ENCODE data around the gene ANKRD18B. TPM values are rescaled to one million over a fixed set of nuclear protein-coding genes. Genes with fewer than 3 reads are reported as not detected.
"Not testable (repeated sequence)": the region's sequence is repeated elsewhere in the genome, so short reads cannot be mapped to it uniquely, and the experiment has no call there.

The ANKRD18B gene
- total and polyA plus RNA-seq, 2 experiments from 2014 or later: 0.13 to 0.65 TPM

DNA sequence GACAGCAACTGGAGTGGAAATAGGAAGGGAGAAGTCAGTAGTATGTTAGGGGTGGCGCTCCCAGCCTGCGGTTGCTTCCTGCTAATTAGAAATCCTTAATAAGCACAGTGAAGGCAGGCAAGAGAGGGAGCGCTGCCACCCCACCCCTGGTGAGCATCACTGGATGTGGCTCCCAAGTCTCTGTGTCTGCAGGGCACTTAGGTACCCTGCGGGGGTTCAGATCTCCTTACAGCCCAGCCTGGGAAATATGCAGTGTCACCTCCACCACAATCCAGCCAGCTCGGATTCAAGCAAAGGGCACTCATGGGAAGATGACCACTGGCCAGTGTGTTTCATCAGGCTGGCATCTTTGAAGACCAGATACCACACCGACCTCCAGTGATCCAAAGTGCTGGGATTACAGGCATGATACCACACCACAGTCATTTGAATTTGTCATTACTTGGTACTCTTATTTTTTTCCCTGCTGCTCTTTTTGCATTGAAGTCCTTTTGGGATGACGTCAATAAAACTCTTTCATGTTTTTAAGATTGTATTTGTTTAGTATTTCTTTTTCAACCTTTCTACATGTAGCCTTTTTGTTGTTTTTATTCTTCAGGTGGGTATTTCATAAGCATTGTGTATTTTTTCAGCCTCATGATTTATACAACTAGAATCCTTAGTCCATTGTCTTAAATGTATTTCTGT, 90.1 kb downstream of the ANKRD18B start:
- Histone ChIP-seq H3K4me2 (no peak overlapping the region), H3K27me3 (no peaks in the 10 kb centered on the region), H3K27ac (no peak overlapping the region), H3K4me1 (ENCODE audit: insufficient read depth) (no peaks in the 10 kb centered on the region), H3K36me3 (replicated peaks; ENCODE audit: insufficient read depth, low read depth) (no peaks in the 10 kb centered on the region), H3K79me2 (no peaks in the 10 kb centered on the region), H3K9me2 (replicated peaks; ENCODE audit: insufficient read depth) (no peaks in the 10 kb centered on the region), H4K20me1 (ENCODE audit: insufficient read depth, poor library complexity, severe bottlenecking) (no peaks in the 10 kb centered on the region), H3K9me3 (ENCODE audit: low read depth) (no peaks in the 10 kb centered on the region), H3K4me3 (no peak overlapping the region), H2AFZ (no peak overlapping the region)
- no peak for DNase-seq (ENCODE audit: low spot score)
- TF ChIP-seq CTCF (IDR thresholded peaks at IDR 0.05; ENCODE audit: poor library complexity) (no peak), EZH2phosphoT487 (IDR thresholded peaks at IDR 0.05; ENCODE audit: low read depth, severe bottlenecking, unreplicated experiment) (no peak), EZH2 (IDR thresholded peaks at IDR 0.05; ENCODE audit: borderline replicate concordance) (no peak)
- 90% methylated on average over 7 of the region's 7 CpGs for WGBS (ENCODE audit: low lambda C conversion rate, missing lambda C conversion rate)

- 94% methylated on average over 9 of the region's 9 CpGs for WGBS (ENCODE audit: low lambda C conversion rate, missing lambda C conversion rate)
- H3K27ac ChIP-seq; H3K4me3 ChIP-seq; H3K4me1 ChIP-seq (ENCODE audit: insufficient read depth); H2AFZ ChIP-seq; H3K4me2 ChIP-seq; DNase-seq (ENCODE audit: low spot score); H3K9me3 ChIP-seq (ENCODE audit: low read depth); H3K79me2 ChIP-seq; H4K20me1 ChIP-seq (ENCODE audit: insufficient read depth, poor library complexity, severe bottlenecking); H3K36me3 ChIP-seq (replicated peaks; ENCODE audit: insufficient read depth, low read depth); H3K9me2 ChIP-seq (replicated peaks; ENCODE audit: insufficient read depth); H3K27me3 ChIP-seq: not testable (repeated sequence)
These were observed 94.3 kb downstream of the ANKRD18B start for GRCh38 chr9:33618370-33618769.

- Histone ChIP-seq H3K4me2 (no peak overlapping the region), H3K4me3 (no peak overlapping the region), H4K20me1 (ENCODE audit: insufficient read depth, poor library complexity, severe bottlenecking) (no peaks in the 10 kb centered on the region), H2AFZ (no peak overlapping the region), H3K27me3 (no peaks in the 10 kb centered on the region), H3K9me2 (replicated peaks; ENCODE audit: insufficient read depth) (no peaks in the 10 kb centered on the region), H3K36me3 (replicated peaks; ENCODE audit: insufficient read depth, low read depth) (no peaks in the 10 kb centered on the region), H3K27ac (peak overlapping the region; percentile 82), H3K4me1 (ENCODE audit: insufficient read depth) (peaks cover 9% of the 10 kb centered on the region), H3K9me3 (ENCODE audit: low read depth) (no peaks in the 10 kb centered on the region), H3K79me2 (no peaks in the 10 kb centered on the region)
- WGBS (ENCODE audit: low lambda C conversion rate, missing lambda C conversion rate): 56% methylated on average over 3 of the region's 3 CpGs
- TF ChIP-seq EZH2phosphoT487 (IDR thresholded peaks at IDR 0.05; ENCODE audit: low read depth, severe bottlenecking, unreplicated experiment) (no peak), CTCF (IDR thresholded peaks at IDR 0.05; ENCODE audit: poor library complexity) (no peak), EZH2 (IDR thresholded peaks at IDR 0.05; ENCODE audit: borderline replicate concordance) (no peak)
- peak; percentile 82 for DNase-seq (ENCODE audit: low spot score)
These were observed 95.8 kb downstream of the ANKRD18B start for GRCh38 chr9:33619666-33620404.

DNA sequence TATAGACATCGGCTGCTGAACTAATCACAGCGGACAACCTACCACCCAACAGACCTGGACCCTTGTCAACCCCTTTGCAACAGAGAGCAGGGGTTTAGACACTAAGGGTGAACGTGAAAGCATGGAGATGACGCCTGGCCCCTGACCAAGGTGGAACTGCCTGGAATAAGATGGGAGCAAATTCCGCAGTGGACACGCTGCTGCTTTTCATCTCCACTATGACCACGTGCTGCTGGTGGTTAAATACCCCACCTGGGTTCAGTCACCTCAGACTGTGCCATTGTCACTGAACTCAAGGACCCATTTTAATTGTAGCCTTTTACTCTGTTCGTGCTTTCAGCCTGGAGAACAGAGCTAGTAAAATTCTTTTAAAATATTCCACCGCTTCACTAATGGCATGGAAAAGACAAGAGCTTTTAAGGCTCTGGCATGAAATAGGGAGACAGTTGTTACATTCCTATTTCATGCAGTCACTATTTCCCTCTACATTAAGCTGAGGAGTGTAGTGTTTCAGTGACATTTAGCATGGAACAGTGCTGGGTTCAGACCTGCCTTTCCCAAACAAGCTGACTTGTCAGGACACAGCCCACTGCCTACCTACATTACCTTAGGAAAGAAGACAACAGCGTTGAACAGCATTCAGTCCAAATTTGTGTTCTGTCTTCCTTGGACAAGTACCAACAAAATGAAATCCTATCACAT, 96.8 kb downstream of the ANKRD18B start:
- Histone ChIP-seq H3K4me3 (no peak overlapping the region), H3K36me3 (replicated peaks; ENCODE audit: insufficient read depth, low read depth) (no peaks in the 10 kb centered on the region), H3K27ac (peak overlapping the region; percentile 82), H4K20me1 (ENCODE audit: insufficient read depth, poor library complexity, severe bottlenecking) (no peaks in the 10 kb centered on the region), H3K4me1 (ENCODE audit: insufficient read depth) (peaks cover 9% of the 10 kb centered on the region), H3K27me3 (no peaks in the 10 kb centered on the region), H3K79me2 (no peaks in the 10 kb centered on the region), H3K4me2 (peak overlapping the region; percentile 50), H3K9me2 (replicated peaks; ENCODE audit: insufficient read depth) (no peaks in the 10 kb centered on the region), H2AFZ (no peak overlapping the region), H3K9me3 (ENCODE audit: low read depth) (no peaks in the 10 kb centered on the region)
- TF ChIP-seq EZH2phosphoT487 (IDR thresholded peaks at IDR 0.05; ENCODE audit: low read depth, severe bottlenecking, unreplicated experiment): no peak
- no peak for TF ChIP-seq EZH2 (IDR thresholded peaks at IDR 0.05; ENCODE audit: borderline replicate concordance)
- TF ChIP-seq CTCF (IDR thresholded peaks at IDR 0.05; ENCODE audit: poor library complexity): no peak
- 62% methylated on average over 10 of the region's 10 CpGs for WGBS (ENCODE audit: low lambda C conversion rate, missing lambda C conversion rate)
- peak; percentile 58 for DNase-seq (ENCODE audit: low spot score)
